ENCODE measurements around the gene SULT1C2. TPM values are rescaled to one million over a fixed set of nuclear protein-coding genes. Genes with fewer than 3 reads are reported as not detected.

SULT1C2 gene
- total and polyA plus RNA-seq, 2 of the 4 experiments (the other 2 are of a cell fraction), result 0.09 TPM; not detected in 1

- DNase-seq (peak; percentile 71), ATAC-seq (ENCODE audit: low read depth) (peak; percentile 25)
- H2BK5ac ChIP-seq (ENCODE audit: low read depth, low read length, poor library complexity, severe bottlenecking), result peak overlapping the region; percentile 70
- peaks cover 14% of the 10 kb centered on the region for H3K27me3 ChIP-seq (ENCODE audit: control insufficient read depth, insufficient read depth, low read length)
- ChIA-PET POLR2A (ENCODE audit: unreplicated experiment) (no interaction called here), CTCF (no interaction called here)
- H2AFZ ChIP-seq (replicated peaks; ENCODE audit: low read length, poor library complexity), result peak overlapping the region; percentile 52
- H3K9me1 ChIP-seq (ENCODE audit: insufficient read depth, low read length), result peaks cover 8% of the 10 kb centered on the region
- no peak overlapping the region for H3K23ac ChIP-seq (ENCODE audit: low read depth, low read length)
- H3K4me1 ChIP-seq (ENCODE audit: control insufficient read depth, insufficient read depth, low read length), result peaks cover 16% of the 10 kb centered on the region
- no peaks in the 10 kb centered on the region for H3K36me3 ChIP-seq (ENCODE audit: control insufficient read depth, insufficient read depth, low read length)
- no peak overlapping the region for H2AK9ac ChIP-seq (replicated peaks; ENCODE audit: low read depth, low read length, poor library complexity)
- no peak overlapping the region for H3K9ac ChIP-seq (ENCODE audit: low read depth, low read length)
- dilution Hi-C loops (cut with HindIII; ENCODE audit: low sequenced_read_pairs, unreplicated experiment) (no loop called here), intact Hi-C loops (cut with micrococcal nuclease) (no loop called here), in situ Hi-C loops (cut with MboI; ENCODE audit: low sequenced_read_pairs) (no loop called here)
- no CpG with 5 or more reads among the region's 5 CpGs for WGBS, 2 experiments (ENCODE audit: extremely low coverage in 2 of 2, insufficient read length in 1 of 2)
- H4K5ac ChIP-seq (ENCODE audit: low read depth, low read length), result no peak overlapping the region
- no TSS peak for BruUV-seq (replicated peaks)
- H2BK120ac ChIP-seq (ENCODE audit: low read depth, low read length), result no peak overlapping the region; the same call in 1 of the 2 replicates
- H3K4me2 ChIP-seq (ENCODE audit: low read depth, low read length), result peak overlapping the region; percentile 43; the same call in 1 of the 2 replicates
- H4K91ac ChIP-seq (ENCODE audit: insufficient read depth, low read depth, low read length), result no peak overlapping the region
- no peak overlapping the region for H2BK20ac ChIP-seq (ENCODE audit: low read depth, low read length)
- no peaks in the 10 kb centered on the region for H3K9me3 ChIP-seq (ENCODE audit: control insufficient read depth, insufficient read depth, low read length)
- H2BK15ac ChIP-seq (ENCODE audit: low read depth, low read length), result no peak overlapping the region
- H4K8ac ChIP-seq (ENCODE audit: low read depth in 2 of 2, low read length in 2 of 2), result peak overlapping the region; percentile 21 to 33; a peak in 2 of 4 replicates
- 0 out of 2 replicates have a peak overlapping the region, but pooled peaks have one; percentile 30 for H3K18ac ChIP-seq (ENCODE audit: low read depth, low read length)
- no peak overlapping the region for H3K56ac ChIP-seq (ENCODE audit: extremely low read depth, insufficient read depth, low read length)
- no peak overlapping the region for H2AK5ac ChIP-seq (ENCODE audit: low read depth, low read length)
- no peaks in the 10 kb centered on the region for H4K20me1 ChIP-seq (ENCODE audit: insufficient read depth, low read length)
- H3K79me1 ChIP-seq (ENCODE audit: low read depth in 1 of 2, low read length in 2 of 2), result no peaks in the 10 kb centered on the region
- no peak overlapping the region for H3K4ac ChIP-seq (ENCODE audit: low read depth, low read length)
- 0 out of 2 replicates have a peak overlapping the region, but pooled peaks have one; percentile 27 for H3K14ac ChIP-seq (replicated peaks; ENCODE audit: low read depth, low read length)
- no peak overlapping the region for H3K4me3 ChIP-seq (ENCODE audit: insufficient read depth, low read depth, low read length)
- TF ChIP-seq CEBPB (IDR thresholded peaks at IDR 0.05; ENCODE audit: low read depth, low read length) (peak; percentile 95), SMC3 (IDR thresholded peaks at IDR 0.05; ENCODE audit: low read depth, low read length) (no peak)
- no peak overlapping the region for H3K27ac ChIP-seq (ENCODE audit: insufficient read depth, low read length)
Observed at GRCh38 chr2:108267101-108267500, 21.6 kb upstream of the SULT1C2 start.
